GM12801 (cell line): ENCODE results near the gene DBF4B.

ENCODE experiments used
- TF ChIP-seq, protein P1 (sequence below): IDR thresholded peaks from one replicate; pipeline ENCODE4 v1.5.1; 2011; ENCODE audit warnings: control low read depth; ENCODE audit not compliant: insufficient read length; ENCODE audit errors: extremely low read depth

The DBF4B gene

DNA sequence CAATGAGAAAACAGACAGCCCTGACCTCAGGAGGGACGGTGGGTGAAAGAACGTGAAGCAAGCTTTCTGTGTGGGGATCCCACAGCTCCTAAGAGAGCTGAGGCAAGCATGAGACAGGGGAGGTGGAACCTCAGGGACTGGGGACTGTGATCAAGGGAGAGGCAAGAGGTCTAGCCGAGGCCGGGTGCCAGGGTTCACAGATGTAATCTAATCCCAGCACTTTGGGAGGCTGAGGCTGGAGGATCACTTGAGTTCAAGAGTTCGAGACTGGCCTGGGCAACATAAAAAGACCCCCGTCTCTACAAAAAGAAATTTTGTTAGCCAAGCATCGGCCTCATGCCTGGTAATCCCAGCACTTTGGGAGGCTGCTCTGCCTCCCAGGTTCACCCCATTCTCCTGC lies 45.8 kb downstream of the DBF4B start:
- TF ChIP-seq, protein P1, sequence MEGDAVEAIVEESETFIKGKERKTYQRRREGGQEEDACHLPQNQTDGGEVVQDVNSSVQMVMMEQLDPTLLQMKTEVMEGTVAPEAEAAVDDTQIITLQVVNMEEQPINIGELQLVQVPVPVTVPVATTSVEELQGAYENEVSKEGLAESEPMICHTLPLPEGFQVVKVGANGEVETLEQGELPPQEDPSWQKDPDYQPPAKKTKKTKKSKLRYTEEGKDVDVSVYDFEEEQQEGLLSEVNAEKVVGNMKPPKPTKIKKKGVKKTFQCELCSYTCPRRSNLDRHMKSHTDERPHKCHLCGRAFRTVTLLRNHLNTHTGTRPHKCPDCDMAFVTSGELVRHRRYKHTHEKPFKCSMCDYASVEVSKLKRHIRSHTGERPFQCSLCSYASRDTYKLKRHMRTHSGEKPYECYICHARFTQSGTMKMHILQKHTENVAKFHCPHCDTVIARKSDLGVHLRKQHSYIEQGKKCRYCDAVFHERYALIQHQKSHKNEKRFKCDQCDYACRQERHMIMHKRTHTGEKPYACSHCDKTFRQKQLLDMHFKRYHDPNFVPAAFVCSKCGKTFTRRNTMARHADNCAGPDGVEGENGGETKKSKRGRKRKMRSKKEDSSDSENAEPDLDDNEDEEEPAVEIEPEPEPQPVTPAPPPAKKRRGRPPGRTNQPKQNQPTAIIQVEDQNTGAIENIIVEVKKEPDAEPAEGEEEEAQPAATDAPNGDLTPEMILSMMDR: no peak

DNA sequence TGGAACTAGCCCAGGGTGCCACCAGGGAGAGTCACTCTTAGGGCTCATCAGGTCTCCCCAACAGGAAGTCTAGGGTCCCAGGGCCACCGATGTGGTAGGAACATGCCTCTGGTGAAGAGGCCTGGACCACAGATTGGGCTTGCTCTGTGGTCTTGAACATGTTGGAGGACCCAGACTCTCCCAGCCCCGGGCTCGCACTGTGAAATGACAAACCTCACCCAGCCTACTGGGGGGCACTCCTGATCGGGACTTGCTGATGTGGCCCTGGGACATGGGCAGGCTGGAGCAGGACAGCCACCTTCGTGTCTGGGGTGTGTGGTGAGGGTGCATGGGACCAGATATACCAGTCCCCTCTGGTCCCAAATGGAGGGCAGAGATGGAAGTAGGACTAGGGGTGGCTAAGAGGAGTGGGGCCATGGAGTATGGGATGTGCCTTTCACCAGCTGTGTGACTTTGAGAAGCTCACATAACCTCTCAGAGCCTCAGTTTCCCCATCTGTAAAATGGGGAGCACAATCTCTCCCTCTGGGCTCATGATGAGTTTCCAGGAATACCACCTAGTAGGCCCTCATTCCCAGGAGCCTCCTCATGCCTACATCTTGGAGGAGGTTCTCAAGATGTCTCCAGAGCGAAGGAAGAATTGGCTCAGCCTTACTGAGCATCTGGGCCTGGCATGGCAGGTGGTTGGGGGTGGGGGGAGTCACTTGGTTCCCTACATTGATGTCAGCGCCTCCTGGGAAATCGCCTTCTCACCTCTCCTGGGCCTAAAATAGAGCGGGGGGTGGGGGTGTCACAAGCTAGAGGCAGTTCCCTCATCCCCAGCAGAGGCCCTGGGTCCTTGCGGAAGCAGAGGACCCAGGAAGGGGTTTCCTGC lies 48.8 kb downstream of the DBF4B start:
- TF ChIP-seq, protein P1: no peak

DNA sequence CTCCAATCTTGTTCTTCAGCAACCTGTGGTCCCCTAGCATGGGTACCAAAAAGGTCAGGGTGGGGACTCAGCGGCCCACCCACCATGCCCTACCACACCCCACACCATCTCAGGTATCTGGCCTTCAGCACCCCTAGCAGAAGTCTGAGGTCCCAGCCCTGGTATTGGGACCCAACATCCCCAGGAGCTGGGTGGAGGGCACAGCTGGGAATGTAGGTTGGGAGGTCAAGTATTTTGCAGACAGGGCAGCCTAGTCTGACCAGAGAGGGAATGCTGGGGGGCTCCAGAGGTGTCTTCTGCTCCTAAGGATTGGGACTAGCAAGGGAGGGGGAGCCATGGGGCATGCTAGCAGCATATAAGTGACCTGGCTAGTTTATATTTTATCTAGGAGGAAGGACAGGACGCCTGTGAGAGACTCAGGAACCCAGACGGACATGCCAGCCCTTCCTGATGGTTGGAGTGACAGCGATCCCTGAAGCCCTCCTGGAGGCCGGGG lies 49.5 kb downstream of the DBF4B start:
- TF ChIP-seq, protein P1: no peak

DNA sequence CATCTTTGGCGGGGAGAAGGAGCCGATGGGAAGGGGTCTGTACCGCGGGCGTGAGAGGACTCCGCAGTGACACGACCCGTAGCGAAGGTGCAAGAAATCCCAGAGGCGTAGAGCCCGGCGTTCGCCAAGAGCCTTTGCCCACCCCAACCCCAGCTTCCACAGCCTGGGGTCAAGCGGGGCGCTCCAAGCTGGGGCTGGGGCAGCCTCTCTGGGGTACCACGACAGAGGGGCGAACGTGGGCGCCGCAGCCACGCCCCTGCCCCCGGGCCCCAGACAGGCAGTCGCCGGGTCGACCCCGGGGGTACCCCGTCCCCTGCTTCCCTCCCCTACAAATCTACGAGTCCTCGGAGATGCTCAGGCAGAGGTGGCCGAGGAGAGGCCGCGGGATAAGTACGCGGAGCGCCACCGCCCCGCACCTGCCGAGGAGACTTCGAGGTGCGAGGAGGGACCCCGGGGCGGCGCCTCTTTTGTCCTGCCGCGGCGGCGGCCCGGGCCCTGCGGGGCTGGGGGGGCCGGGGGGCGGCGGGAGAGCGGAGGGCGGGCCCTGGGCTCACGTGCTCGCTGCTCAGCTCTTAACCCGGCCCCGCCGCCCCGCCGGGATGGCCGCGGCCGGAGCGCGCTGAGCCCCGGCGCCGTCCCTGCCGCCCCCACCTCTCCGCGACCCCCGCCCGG lies 50.1 kb downstream of the DBF4B start, which contains the start of gene ADAM11:
Gene ADAM11 (plus strand): TSS at position 575 of the 672 bp plus-strand sequence. CDS start 212 bp downstream, outside the sequence.
- TF ChIP-seq, protein P1: no peak

DNA sequence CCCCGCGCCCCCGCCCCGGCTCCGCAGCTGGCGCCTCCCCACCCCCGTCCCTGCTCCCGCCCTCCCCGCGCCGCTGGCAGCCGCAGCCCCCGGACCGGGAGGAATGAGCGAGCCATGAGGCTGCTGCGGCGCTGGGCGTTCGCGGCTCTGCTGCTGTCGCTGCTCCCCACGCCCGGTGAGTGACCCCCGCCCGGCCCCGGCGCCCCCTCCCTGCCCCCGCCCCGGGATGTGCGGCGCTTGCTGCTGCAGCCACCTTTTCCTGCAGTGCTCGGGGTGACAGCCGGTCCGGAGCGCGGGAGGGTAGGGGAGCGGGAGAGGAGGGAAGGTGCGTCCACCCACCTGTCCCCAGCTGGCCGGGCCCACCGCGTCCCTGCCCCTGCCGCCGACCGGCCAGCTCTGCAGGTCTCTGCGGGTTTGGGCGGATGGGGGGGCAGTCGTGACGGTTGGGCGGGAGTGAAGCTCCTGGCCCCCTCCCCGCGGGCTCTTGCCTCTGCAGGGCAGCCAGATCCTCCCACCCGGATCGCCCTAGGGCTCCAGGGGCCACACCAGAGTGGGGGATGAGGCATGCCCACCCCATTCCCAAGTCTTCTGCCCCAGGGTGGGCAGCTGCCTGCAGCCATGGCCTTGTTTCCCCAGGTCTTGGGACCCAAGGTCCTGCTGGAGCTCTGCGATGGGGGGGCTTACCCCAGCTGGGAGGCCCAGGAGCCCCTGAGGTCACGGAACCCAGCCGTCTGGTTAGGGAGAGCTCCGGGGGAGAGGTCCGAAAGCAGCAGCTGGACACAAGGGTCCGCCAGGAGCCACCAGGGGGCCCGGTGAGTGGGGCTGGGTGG lies 50.8 kb downstream of the DBF4B start:
- TF ChIP-seq, protein P1: no peak

DNA sequence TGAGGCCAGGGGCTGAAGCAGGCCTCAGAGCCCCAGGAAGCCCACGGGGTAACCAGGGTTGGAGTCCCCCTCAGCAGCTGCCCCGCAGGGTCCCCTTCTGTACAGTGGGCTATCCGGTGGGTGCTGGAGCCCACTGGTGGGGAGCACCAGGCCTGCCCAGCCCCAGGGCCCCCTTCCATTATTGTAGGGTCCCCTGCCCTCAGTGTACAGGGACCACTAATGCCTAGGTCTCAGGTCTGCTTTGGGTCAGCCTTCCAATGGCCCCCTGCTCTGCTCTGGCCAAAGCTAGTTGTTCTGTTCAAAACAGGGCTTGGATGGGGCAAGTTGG lies 51.4 kb downstream of the DBF4B start:
- TF ChIP-seq, protein P1: no peak
